Right lobe of liver (tissue), 6 donors: ENCODE data around the gene CRLF3. TPM values are rescaled to one million over a fixed set of nuclear protein-coding genes. Genes with fewer than 3 reads are reported as not detected.
"Not testable (repeated sequence)": the region's sequence is repeated elsewhere in the genome, so short reads cannot be mapped to it uniquely, and the experiment has no call there.

Source experiments
- ATAC-seq, 4 donors: fragments of 200-7000 bp; cut with Tn5 transposase; one replicate each; pipeline ENCODE4 v1.9.1; 2020; ENCODE audit warnings: mild to moderate bottlenecking in 4 of 4, moderate library complexity in 4 of 4
- DNase-seq, 3 donors: peaks; one replicate each; pipeline ENCODE4 v3.0.0-alpha.2; 2020
- H3K27ac ChIP-seq, 3 donors: fragments of 200-600 bp; one replicate each; pipeline ENCODE4 v1.8.0; 2022
- H3K27me3 ChIP-seq, 2 donors: fragments of 200-600 bp; one replicate each; pipeline ENCODE4 v1.8.0; 2022
- H3K36me3 ChIP-seq, 4 donors: fragments of 200-600 bp; sonication (generic) in 1 of 4; one replicate each; pipeline versions ENCODE4 v1.5.1 to v1.8.0; 2017 to 2022; ENCODE audit warnings: control low read depth in 1 of 4
- H3K4me1 ChIP-seq, 4 donors: fragments of 200-600 bp; sonication (generic) in 1 of 4; one replicate each; pipeline versions ENCODE4 v1.5.1 to v1.8.0; 2017 to 2022; ENCODE audit warnings: control low read depth in 1 of 4
- H3K4me3 ChIP-seq, 3 donors: fragments of 200-600 bp; one replicate each; pipeline ENCODE4 v1.8.0; 2022
- H3K9me3 ChIP-seq, 4 donors: fragments of 200-600 bp; sonication (generic) in 1 of 4; one replicate each; pipeline versions ENCODE4 v1.5.1 to v1.8.0; 2017 to 2022; ENCODE audit warnings: control low read depth in 1 of 4
- CTCF ChIP-seq, 4 donors: fragments of 200-600 bp in 3 of 4; fragments of 450-650 bp in 1 of 4; IDR thresholded peaks; one replicate each; pipeline versions ENCODE4 v1.5.1 to v1.8.0; 2016 to 2022; ENCODE audit warnings: antibody characterized with exemption in 4 of 4, mild to moderate bottlenecking in 2 of 4
- POLR2A ChIP-seq: fragments of 450-650 bp; IDR thresholded peaks from one replicate; pipeline ENCODE4 v1.6.1; 2017; ENCODE audit warnings: antibody characterized with exemption, mild to moderate bottlenecking
- WGBS: methylation state at CpG from one replicate; pipeline ENCODE4 v1.1.6; 2018; ENCODE audit warnings: low coverage, low lambda C conversion rate; ENCODE audit not compliant: insufficient coverage; ENCODE audit errors: missing lambda C conversion rate; 5-methylcytosine and 5-hydroxymethylcytosine counted together
- intact Hi-C, 2 donors: fragments of 100-400 bp; cut with DNase I; formaldehyde crosslinking; loops; one replicate each; pipeline versions ENCODE4 v1.11.2 to v1.14.1; 2022
- total RNA-seq, 6 experiments: library from RNA; depleted of rRNA in 2 of 6; stranded (reverse); fragments of >200 nt in 2 of 6; fragmentation: NEBNext Ultra II Directional in 3 of 6; extraction: Animal tissue kit (Norgen Biotek cat#: 25700) in 3 of 6; gene quantifications; one replicate each; pipeline versions ENCODE4 v1.1.0 to v1.2.4, GENCODE V29; 2016 to 2023
- donor health status: DM: no; HTN: yes; CAD: no.
- donor health status: DM: no; HTN: no; CAD: no.
- donor health status: DM: no; HTN: no; CAD: no.
- donor health status: DM: no; HTN: yes; CAD: no.
- donor health status: DM: no; HTN: yes; CAD: no.

CRLF3 gene
- total RNA-seq, 6 experiments from 2014 or later: 2.4 to 6.7 (median 5.0) TPM

GRCh38 chr17:30819971-30820705 lies 4.4 kb downstream of the CRLF3 start:
- H3K27ac ChIP-seq: no peak overlapping the region
- peaks cover 0 to 4% (median 0%) of the 10 kb centered on the region in 4 donors for H3K4me1 ChIP-seq
- WGBS: 82% methylated on average over 6 of the region's 8 CpGs
- no peaks in the 10 kb centered on the region for H3K9me3 ChIP-seq
- intact Hi-C loops: no loop called here
- no peak for DNase-seq
- H3K36me3 ChIP-seq: no peaks in the 10 kb centered on the region
- no peak overlapping the region for H3K4me3 ChIP-seq
- H3K27me3 ChIP-seq: no peaks in the 10 kb centered on the region
- TF ChIP-seq CTCF (IDR thresholded peaks at IDR 0.05): no peak
- TF ChIP-seq POLR2A: no peak
- no peak for ATAC-seq

- TF ChIP-seq POLR2A: no peak
- TF ChIP-seq CTCF (IDR thresholded peaks at IDR 0.05): no peak
- no peak overlapping the region for H3K4me3 ChIP-seq
- no peak overlapping the region for H3K27ac ChIP-seq
- no peaks in the 10 kb centered on the region for H3K4me1 ChIP-seq
- no peaks in the 10 kb centered on the region for H3K27me3 ChIP-seq
- WGBS: 91% methylated on average over 3 of the region's 7 CpGs
- no peaks in the 10 kb centered on the region for H3K9me3 ChIP-seq
- DNase-seq (no peak), ATAC-seq (no peak)
- intact Hi-C loops: no loop called here
- H3K36me3 ChIP-seq: no peaks in the 10 kb centered on the region
Observed at GRCh38 chr17:30816165-30816564, 8.3 kb downstream of the CRLF3 start.

- H3K36me3 ChIP-seq, ATAC-seq, H3K9me3 ChIP-seq, H3K27me3 ChIP-seq, intact Hi-C loops, H3K4me1 ChIP-seq, H3K27ac ChIP-seq, DNase-seq, H3K4me3 ChIP-seq: not testable (repeated sequence)
- 89% methylated on average over 9 of the region's 9 CpGs for WGBS
Observed at GRCh38 chr17:30814860-30815259, 9.6 kb downstream of the CRLF3 start.

- WGBS: 91% methylated on average over 12 of the region's 12 CpGs
Observed at GRCh38 chr17:30814236-30814635, 10.3 kb downstream of the CRLF3 start.

GRCh38 chr17:30812218-30813177 lies 12.0 kb downstream of the CRLF3 start:
- Histone ChIP-seq H3K27me3 (no peaks in the 10 kb centered on the region), H3K4me1 (no peaks in the 10 kb centered on the region), H3K27ac (no peak overlapping the region), H3K9me3 (no peaks in the 10 kb centered on the region), H3K36me3 (no peaks in the 10 kb centered on the region), H3K4me3 (no peak overlapping the region)
- WGBS: 78% methylated on average over 5 of the region's 5 CpGs
- DNase-seq (peak in 1 of 3 donors; percentile 8), ATAC-seq (no peak)
- intact Hi-C loops: no loop called here
- no peak for TF ChIP-seq POLR2A
- no peak for TF ChIP-seq CTCF (IDR thresholded peaks at IDR 0.05)

More at GRCh38 chr17:30814236-30814635, 10.3 kb downstream of the CRLF3 start:
- H3K36me3 ChIP-seq, ATAC-seq, DNase-seq, H3K27me3 ChIP-seq, H3K9me3 ChIP-seq, intact Hi-C loops, H3K4me3 ChIP-seq, H3K4me1 ChIP-seq, H3K27ac ChIP-seq: not testable (repeated sequence)
